ENCODE data around the gene METTL27.
"Not testable (repeated sequence)": the region's sequence is repeated elsewhere in the genome, so short reads cannot be mapped to it uniquely, and the experiment has no call there.

METTL27 gene

GRCh38 chr7:73838642-73839041, 3.7 kb downstream of the METTL27 start:
- DNase-seq: no peak

DNA sequence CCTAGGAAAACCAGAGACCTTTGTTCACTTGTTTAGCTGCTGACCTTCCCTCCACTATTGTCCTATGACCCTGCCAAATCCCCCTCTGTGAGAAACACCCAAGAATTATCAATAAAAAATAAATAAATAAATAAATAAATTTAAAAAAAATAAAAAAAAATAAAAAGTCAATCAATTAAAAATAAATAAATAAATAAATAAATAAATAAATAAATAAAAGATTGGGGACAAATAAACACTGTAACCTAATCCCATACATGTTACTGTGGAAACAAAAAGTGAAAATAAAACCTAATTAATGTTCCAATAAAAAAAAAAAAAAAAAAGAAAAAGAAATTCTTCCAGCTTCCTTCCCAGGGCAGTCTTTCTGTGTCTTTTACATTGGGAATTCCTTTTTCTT, 5.1 kb downstream of the METTL27 start:
- not testable (repeated sequence) for DNase-seq

GRCh38 chr7:73834626-73835191, 7.6 kb downstream of the METTL27 start:
- DNase-seq: no peak

DNA sequence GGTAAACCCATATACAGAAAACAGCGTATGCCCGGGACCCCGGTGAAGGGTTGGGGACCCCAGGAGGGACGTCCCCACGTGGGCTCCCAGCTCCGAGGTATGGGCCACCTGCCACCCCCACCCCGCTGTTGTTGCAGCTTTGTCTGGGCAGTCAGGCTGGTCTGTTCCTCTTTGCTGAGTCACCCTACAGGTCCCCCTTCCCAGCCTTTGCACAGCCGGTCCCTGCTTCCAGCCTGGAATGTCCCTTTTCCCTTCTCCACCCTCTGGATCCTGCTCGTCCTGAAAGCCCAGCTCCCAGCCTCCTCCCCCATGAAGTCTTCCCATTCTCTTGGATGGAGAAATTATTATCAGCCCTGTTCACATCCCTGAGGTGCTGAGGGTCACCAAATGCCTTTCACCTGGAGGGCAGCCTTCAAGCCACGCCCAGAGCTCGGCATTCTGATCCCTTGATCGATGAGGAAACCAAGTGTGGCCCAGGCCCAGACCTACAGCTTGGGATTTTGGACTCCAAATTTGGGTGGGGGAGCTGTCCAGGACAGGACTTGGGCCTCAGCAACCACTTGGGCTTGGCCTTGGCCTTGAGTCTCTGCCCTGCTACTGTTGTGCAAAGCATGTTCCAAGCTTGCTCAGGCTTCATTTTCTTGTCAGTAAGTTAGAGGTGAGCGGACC, 8.9 kb downstream of the METTL27 start:
- DNase-seq: no peak

GRCh38 chr7:73832806-73833205, 9.5 kb downstream of the METTL27 start:
- DNase-seq: no peak

- DNase-seq: no peak
Observed at GRCh38 chr7:73831834-73832651, 10.3 kb downstream of the METTL27 start.

DNA sequence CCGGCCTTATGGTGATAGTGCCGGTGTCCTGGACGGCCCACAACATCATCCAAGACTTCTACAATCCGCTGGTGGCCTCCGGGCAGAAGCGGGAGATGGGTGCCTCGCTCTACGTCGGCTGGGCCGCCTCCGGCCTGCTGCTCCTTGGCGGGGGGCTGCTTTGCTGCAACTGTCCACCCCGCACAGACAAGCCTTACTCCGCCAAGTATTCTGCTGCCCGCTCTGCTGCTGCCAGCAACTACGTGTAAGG, 10.8 kb downstream of the METTL27 start:
- DNase-seq: no peak

- no peak for DNase-seq
Observed at GRCh38 chr7:73830681-73831583, 11.4 kb downstream of the METTL27 start, which contains the start of gene CLDN4. Gene CLDN4 (plus strand): TSS chr7:73830996. CDS start chr7:73831202, 206 bp downstream.

DNA sequence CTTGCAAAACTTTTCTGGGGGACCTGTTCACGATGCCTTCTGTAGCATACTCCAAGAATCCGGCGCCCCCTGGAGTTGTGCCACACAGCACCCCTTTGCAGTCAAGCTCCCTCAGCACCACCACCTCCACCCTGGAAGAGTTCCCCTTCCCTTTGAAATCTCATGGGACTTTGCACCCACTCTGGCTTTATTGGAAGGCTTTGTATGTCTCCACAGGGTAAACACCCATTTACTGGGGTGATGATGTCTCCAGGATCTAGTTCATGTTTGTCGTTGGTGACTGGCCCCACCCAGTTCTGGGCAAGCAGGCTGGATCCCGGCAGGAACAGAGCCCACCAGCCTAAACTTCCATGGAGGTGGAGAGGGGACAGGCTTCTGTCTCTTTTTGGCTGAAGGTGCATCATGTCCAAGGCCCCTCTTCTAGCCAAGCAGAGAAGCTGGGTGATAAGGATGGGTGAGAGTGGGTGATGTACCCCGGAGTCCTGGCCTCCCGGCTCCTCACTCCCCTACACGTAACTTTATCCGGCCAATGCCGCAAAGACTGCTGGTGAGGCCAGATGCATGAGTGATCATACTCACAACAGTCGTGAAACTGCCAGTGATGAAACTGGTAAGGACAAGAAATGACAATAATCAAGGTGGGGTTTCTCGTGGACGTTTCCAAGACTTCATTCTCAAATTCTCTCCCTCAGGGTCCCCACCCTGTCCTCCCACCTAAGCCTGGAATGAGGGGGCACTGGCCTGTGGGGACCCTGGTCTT, 12.2 kb downstream of the METTL27 start:
- no peak for DNase-seq

DNA sequence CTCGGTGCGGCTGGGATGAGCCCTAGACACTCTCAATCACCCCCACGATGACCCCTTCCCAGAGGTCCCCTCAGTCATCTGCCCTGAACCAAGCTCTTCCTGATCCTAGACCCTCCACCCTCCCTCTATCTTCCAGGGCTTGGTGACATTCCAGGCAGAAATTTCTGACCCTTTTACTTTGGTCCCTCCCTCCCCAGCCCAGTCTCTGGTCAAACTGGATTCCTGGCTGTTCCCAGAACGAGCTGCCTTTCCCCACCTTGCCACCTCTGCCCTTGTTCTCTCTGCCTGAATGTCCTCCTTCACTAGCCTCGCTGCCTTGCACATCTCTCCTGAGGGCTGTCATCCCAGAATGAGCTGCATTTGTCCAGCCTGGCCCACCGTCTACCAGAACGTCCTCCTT, 12.8 kb downstream of the METTL27 start:
- DNase-seq: no peak

- no peak for DNase-seq
Observed at GRCh38 chr7:73828972-73829371, 13.3 kb downstream of the METTL27 start.

DNA sequence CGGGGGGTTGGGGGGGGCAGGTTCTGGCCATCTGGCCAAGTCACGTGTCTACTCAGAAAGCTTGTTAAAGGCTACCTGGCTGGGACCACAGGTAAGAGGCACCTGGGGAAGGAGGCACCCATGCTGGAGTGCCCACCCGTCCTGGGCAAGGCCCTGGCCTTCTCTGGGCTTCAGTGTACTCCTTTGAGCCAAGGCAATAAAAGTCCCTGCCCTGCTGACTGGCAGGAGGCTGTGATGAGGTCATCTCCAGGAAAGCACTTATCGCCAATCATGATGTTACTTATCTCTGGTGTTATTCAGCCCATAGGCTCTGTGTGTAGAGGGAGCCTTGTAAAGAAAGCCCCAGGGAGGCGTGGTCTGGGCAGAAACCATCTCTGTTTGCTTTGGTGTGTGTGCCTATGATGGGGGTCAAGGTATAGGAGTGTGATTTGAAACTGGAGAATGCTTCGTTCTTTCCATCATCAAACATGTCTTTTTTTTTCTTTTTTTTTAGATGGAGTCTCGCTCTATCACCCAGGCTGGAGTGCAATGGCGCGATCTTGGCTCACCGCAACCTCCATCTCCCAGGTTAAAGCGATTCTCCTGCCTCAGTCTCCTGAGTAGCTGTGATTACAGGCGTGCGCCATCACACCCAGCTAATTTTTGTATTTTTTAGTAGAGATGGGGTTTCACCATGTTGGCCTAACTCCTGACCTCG, 14.1 kb downstream of the METTL27 start:
- DNase-seq: no peak

DNA sequence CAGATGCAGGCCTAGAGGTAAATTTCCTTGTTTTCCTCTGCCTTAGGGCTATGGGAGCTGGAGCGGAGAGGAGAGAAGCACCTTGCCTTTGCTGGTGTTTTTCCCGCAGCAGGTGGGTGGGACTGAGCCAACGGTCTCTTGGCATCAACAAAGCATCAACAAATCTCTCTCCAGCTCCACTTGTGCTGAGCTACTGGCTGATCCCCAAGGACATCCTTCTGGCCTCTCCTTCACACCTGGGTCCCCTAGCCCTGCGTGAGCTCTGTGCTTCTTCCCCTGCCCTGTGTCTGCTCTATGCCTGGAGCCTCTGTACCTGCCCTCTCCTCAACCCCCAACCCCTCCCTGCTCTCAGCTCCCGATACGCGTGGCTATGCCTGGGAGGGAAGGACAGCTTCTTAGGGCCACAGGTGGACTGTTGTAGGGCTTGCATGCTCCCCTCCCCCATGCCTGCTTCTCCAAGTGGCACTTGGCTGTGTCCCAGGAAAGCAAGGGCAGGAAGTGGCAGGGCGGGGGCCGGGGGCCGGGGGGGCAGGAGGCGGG, 14.7 kb downstream of the METTL27 start:
- no peak for DNase-seq

DNA sequence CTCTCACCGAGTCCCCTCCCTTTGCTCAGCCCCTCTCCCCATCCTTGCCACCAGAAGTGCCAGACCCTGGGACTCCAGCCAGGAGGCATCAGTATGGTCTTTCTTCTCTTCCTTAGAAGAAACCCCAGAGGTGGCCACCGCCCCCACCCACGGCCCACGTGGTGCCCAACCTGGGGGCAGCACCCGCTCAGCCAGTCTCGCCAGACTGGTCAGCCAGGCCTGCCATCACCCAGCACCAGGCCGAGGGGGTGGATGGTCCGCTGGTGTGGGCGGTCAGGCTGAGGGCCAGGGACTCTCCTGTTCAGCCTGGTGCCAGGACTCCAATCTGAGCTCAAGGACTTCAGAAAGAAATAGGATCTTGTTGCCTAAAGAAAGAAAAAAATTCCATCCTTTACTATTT, 17.3 kb downstream of the METTL27 start:
- no peak for DNase-seq

- no peak for DNase-seq
Observed at GRCh38 chr7:73823873-73824592, 18.3 kb downstream of the METTL27 start.

DNA sequence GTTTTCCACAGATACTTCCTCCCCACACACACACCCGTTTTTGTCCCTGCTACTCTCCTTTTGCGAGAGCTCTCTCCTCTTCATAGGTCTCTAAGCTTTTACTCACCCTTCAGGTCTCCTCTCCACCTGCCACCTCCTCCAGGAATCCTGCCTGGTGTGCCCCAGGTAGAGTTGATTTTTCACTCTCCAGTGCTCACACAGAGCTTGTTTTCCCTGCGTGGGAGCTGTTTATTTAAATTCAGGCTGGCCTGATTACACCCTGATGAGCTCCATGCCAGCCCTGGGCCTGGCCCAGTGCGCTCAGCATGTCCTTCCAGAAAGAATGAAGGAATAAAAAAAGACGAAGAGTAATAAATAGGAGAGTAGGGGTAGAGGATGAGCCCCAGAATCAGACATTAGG, 19.1 kb downstream of the METTL27 start:
- DNase-seq: no peak

DNA sequence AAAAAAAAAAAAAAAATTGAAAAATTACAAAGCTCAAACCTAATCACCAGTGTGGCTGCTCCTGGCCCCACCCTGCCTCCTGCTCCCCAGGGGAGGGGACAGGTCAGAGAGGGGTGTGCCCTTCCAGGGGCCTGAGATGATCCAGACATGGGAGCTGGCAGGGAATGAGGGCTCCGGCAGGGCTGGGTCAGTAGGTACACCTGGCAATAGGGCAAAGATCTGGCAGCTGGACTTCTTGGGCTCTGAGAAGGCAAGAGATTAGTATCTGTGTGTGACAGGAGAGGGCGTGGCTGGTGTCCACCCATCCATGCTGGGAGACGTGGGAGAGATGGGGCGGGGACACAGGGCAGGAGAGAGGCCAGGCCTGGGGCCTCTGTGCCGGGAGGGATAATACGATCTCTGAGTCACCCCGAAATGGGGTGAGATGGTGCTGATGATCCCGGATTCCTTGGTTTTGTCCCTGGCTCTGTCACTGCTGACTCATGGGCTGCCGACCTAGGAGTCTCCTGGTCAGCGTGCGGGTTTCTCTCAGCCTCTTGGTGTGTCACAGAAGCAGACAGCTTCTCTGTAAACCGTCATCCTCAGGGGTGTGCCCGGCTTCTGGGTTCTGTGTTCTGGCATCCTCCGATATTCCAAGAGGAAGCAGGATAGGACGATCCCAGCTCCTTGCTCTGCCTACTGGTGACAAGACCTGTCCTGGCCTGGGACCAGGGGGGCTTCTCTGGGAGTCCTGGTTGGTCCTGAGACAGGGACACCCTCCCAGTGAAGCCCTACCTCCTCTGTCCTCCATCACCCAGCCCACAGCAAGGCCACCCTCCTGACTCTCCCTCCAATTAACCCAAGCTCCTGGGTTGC, 19.8 kb downstream of the METTL27 start:
- DNase-seq: no peak

DNA sequence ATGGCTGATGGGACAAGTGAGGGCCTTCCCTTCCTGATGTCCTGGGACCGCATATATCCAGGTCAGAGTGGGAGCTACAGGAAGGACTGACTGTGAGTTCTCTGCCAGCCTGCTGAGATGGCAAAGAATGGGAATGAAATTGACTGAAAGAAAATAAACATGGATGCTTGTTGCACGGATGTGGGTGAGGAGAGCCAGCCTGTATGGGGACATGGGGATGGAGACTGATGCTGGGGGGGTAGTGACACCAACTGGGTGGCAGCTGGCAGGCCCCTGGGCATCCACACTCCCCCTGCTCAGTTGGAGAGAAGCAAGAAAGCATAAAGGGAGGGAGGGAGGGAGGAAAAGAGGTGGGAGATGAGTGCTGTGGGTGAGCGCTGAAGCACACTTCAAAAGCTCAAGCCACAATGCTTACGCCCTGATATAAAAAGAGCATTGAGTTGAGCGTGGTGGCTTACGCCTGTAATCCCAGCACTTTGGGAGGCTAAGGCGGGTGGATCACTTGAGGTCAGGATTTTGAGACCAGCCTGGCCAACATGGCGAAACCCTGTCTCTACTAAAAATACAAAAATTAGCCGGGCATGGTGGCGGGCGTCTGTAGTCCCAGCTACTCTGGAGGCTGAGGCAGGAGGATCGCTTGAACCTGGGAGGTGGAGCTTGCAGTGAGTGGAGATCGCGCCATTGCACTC, 20.6 kb downstream of the METTL27 start:
- DNase-seq: not testable (repeated sequence)

DNA sequence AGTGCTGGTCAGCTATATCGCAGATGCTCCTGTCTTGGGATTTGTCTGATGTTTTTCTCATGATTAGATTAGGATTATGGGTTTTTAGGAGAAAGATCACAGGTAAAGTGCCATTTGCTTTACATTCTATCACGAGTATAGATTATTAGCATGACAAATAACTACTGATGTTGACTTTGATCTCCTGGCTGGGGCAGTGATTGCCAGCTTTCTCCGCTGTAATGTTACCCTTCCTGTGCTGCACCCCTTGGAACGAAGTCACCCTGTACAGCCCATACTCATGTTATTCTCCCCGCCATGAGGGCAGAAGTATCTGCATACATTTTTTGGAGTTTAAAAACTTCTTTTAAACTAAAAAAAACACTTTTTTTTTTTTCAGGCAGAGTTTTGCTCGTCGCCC, 22.3 kb downstream of the METTL27 start:
- DNase-seq: no peak

Data from activated gamma-delta T cell treated with Interleukin-2 at 50 U/mL for 16 hours (primary cell).